NCI-H1417 treated with DMSO at 0.1 percent for 48 hours (cell line): ENCODE data around the gene PIM3.
"Not testable (repeated sequence)": the region's sequence is repeated elsewhere in the genome, so short reads cannot be mapped to it uniquely, and the experiment has no call there.

Source experiments
- DNase-seq: peaks from one replicate; lab custom pipeline; 2025; lab: John Stamatoyannopoulos, UW

The PIM3 gene

DNA sequence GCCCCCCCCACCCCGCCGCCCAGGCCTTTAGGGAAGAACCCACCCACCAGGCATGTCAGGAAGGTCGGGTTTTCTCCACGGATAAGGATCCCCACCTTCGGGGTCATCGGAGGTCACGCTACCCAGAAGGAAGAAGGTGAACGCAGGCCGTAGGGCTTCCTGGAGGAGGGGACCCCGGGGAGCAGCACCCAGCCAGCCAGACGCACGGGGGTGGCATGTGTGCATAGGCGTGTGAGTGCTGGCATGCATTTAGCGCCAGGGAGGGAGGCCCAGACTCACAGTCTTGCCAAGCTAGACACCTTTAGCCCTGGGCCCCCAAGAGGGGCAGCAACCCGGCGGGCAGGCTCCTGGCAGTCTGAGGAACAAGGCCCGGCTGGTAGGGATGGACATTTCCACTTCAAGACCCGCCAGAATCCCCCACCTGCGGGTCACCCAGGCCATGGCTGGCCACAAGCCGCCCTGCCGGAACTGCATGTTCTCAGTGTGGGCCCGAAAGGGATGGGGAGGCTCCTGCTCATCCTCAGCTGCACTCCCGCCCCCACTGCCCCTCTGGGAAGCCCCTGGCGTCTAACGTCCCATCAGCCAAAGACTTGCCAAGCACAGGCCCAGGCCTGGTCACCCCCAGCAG is 16.7 kb upstream of the PIM3 start:
- DNase-seq = no peak

DNA sequence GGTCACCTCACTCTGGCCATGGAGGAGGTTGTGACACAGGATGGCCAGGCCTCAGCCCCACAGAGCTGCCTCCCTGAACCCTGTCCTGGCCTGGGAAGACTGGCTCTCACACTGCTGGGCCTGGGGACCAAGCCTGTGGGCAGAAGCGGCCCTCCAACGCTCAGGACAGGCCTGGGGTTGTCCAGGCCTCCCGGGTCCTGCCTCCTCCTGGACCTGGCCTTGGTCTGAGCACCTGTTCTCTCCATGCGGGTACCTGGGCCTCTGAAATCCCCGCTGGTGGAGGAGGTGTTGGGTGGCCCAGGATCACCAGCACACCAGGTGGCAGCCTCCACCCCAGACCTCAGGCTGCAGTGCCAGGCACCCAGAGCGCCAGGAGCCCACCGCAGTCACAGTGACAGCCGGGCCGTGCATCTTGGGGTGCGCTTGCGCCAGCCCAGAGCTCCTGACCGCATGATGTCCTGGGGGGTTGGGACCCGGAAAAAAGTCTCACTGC is 16.1 kb upstream of the PIM3 start:
- no peak for DNase-seq

DNA sequence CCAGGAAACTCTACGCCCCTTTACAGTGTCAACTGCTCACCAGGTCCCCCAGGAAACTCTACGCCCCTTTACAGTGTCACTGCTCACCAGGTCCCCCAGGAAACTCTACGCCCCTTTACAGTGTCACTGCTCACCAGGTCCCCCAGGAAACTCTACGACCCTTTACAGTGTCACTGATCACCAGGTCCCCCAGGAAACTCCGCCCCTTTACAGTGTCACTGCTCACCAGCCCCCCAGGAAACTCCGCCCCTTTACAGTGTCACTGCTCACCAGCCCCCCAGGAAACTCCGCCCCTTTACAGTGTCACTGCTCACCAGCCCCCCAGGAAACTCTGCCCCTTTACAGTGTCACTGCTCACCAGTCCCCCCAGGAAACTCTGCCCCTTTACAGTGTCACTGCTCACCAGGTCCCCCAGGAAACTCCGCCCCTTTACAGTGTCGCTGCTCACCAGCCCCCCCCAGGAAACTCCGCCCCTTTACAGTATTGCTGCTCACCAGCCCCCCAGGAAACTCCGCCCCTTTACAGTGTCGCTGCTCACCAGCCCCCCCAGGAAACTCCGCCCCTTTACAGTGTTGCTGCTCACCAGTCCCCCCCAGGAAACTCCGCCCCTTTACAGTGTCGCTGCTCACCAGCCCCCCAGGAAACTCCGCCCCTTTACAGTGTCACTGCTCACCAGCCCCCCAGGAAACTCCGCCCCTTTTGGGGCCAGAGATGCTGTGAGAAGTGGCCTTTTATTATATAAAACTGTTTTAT is 15.4 kb upstream of the PIM3 start:
- DNase-seq = not testable (repeated sequence)

DNA sequence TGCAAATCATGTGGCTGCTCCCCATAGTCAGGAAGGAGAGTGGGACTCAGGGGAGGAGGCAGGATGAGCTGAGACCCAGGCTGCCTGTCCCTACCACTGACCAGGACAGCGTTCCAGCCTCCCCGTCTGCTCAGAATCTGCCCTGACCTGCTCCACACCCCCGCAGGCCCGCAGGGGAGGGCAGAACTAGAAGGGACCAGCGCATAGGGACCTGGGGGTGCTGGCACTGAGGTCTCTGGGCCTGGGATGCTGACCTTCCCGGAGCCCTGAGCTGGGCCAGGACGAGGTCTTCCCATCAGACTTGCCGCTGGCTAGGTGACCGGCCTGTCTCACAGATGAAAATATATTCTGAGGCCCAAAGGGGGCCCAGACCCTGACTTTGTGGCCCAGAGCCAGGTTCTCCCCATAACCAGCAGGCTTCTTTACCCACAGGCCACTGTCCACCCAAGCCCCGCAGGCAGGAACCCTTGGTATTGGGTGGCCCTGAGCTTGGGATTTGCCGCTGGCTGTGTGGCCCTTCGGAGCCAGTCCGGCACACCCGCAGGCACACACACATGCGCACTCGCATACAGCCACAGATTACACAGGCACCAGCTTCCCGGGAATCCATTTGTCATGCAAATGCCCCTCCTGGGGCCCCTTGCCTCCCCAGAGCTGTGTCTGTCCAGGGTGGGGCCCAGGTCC is 13.8 kb upstream of the PIM3 start:
- DNase-seq = no peak

DNA sequence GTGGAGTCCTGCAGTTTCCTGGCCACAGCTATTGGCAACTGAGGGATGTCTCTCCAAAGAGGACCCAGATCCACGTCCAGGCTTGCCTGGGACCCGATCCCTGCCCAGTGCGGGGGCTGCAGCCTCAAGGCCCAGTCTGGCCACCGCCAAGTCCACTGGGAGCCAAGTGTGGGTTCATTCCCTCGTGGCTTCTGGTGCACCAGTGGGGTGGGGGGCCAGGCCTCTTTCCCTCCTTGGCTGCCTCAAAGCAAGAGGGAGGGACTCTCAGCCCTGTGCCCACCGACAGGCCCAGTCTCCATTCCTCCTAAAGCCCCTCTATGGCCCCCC is 13.3 kb upstream of the PIM3 start:
- DNase-seq = no peak

DNA sequence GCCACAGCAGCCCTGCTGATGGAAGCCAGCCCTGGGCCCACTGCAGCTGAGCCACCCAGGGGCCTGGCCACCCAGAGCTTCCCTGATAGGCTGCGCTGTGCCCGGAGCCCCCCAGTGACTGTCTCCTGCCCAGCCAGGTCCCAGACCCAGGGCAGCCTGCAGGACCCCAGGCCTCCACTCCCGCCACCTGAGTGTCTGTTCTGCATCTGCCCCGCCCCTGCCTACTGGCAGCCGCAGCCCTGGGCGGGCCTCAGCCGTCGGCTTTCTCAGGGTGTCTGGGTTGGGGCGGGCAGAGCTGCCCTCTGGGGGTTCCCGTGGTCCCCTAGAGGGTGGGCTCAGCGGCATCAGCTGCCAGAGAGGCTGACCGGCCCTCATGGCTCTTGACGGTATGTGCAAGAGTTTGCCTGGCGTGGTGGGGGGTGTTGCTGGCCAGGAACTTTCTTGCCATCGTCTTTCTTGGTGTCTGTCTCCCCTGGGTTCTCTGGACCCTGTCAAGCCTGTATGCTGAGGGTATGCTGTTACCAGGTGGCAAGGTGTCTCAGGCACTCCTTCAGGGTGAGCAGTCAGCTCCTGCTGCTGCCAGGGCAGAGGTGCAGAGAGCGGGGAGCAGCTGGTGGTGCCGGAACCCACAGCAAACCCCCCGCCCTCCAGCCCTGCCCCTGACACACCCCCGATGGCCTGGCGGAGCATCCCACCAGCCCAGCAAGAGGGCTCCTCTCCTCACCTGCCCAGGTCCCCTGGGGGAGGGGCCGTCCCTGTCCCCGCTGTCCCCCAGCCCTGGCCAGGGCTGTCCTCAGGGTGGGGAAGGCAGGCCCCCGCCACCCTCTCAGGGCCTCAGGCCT is 12.2 kb upstream of the PIM3 start:
- no peak for DNase-seq

DNA sequence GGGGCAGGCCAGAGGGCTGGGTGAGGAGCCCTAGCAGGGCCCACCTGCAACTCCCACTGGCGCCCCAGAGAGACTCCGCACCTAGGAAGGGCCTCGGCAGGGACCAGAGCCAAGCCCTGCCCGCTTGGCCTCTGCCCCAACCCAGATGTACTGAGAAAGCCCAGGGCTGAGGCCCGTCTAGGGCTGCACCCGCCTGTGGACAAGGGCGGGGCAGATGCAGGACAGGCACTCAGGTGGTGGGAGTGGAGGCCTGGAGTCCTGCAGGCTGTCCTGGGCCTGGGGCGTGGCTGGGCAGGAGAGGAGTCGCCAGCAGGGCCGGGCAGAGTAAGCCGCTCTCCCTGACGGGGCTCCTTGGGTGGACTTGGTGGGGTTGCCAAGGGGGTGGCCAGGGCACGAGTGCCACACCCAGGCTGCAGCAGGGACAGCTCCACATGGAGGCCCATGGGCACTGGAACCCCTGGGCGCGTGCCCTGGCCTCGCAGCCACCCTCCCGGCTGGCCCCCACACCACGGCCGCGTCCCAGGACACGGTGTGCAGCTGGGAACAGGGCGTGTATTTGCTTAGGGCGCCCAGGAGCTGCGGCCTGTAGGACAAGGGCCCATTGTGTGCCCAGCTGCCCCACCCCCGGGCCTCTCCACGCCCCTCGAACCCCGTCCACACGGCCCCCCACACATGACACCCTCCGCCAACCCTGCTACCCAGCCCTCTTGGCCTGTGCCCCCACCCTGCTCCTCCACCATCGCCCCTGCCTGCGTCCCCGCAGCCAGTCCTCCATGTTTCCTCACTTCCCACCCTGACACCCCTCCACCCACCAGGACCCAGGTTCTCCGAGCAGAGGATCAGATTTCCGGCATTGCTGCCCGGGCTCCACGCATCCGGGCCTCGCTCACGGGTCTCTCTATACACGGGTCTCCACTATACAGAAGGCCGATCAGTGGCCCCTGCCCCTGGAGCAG is 11.3 kb upstream of the PIM3 start:
- no peak for DNase-seq

DNA sequence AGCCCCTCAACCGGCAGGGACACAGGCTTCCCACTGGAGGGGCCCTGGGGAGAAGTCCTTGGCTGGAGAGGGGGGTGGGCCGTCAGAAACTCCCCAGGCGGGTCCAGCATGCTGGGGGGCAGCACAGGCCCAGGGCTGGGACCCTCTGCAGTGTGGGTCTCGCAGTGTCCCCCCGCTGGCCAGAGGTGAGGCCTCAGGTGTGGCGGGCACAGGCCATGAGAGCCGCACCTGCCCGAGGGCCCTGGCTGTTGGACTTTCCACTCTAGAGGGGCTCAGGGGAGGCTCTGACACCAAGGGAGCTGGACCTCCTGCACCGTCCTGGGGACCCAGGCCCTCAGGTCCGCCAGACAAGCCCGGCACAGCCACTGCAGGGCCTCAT is 10.7 kb upstream of the PIM3 start:
- DNase-seq = no peak

DNA sequence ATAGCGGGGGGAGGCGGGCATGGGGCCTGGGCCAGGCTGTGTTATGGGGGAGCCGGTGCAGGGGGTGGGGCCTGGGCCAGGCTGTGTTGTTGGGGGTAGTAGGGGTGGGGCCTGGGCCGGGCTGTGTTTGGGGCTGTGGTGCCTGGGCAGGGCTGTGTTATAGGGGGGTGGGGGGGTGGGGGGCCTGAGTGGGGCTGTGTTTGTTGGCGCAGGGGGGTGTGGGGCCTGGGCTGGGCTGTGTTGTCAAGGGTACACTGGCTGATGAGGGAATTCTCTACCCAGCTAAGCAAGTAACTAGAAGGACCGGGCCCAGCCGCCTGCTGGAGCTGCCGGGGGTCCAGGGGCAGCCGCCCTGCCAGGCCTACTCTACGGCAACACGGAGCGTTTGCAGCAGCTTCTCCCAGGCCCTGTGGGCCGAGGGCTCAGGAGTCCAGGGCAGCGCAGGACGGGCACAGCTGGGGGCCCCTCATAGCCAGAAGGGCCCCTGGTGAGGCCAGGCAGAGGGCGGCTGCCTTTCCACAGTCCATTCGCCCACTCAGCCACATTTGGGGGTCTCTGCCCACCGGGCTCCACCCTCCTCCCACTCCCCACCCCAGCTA is 10.1 kb upstream of the PIM3 start:
- DNase-seq = no peak

DNA sequence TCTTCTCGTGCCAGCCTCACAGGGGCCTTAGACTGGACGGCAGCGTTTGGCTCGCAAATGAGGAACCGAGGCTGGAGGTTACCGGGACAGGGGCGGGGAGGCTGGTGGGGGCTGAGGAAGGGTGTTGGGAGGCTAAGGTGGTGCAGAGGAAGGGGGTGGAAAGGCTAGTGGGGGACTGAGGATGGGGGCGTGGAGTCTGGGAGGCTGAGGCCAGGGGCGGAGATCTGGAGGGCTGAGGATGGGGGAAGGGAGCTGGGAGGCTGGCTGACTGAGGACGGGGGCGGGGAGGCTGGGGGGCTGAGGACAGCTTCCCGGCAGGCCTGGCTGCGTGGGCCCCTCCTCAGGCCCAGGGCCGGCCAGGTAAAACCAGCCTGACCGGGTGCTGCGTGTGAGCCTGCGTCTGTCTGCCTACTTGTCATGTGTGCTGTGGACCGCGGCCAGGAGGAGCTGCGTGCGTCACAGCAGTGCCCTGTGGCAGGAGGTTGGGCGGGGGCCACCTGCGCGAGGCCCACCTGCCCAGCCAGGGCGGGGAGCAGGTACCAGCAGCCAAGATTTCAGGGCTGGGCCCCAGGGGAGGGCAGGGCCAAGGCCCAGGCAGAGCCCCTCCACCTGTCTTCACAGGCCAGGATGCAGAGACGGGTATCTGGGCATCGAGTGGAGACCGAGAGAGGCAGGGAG is 9.4 kb upstream of the PIM3 start:
- DNase-seq = no peak

DNA sequence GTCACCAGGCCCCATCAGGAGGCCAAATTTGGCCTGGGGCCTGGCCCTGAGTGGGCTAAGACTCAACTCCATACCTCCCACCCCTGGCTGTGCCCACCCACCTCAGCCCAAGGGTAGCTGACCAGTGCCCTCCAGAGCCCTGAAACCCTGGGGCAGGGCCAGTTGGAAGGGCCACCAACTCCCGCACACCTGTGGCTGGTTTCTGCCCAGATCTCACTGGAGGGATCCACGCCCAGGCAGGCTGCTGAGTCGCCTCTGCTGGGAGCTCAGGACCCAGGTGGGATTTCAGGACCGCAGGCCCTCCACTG is 8.9 kb upstream of the PIM3 start:
- no peak for DNase-seq

DNA sequence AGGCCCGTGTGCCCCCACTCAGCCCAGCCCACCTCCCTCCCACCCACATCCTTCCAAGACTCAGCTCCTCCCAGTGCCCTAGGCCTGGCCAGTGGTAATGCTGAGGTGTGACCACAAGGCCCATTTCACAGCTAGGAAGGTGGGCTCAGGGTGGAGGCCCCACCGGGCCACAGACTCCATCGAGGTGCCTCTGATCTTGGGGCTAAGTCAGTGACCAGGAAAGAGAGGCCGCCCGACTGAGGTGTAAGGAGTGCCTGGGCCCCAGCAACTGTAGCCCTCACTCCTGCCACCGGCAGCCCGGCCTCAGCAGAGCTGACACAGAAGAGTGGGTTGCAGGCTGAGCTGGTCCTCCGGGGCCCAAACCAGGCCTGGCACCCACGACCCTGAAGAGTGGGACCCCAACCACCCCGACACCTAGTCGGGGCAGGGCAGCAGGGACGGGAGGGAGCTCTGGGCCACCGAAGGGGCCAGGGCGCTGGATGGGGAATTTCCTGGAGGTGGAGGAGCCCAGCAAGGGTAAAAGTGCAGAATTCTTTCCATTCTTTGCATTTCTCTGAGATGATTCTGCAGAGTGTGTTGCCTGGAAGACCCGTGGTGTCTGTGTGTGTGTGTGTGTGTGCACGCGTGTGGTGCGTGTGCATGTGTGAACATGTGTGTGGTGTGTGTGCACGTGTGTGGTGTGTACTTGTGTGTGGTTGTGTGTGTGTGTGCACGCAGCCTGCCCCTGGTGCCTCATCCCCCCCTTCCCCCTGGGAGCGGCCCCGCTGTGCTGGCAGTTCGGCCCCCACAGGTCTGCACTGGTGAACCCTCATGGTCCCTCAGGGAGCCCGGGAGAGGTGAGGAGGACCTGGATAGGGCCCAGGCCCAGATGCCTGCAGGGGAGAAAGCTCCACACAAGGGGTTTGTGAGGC is 8.3 kb upstream of the PIM3 start:
- no peak for DNase-seq

DNA sequence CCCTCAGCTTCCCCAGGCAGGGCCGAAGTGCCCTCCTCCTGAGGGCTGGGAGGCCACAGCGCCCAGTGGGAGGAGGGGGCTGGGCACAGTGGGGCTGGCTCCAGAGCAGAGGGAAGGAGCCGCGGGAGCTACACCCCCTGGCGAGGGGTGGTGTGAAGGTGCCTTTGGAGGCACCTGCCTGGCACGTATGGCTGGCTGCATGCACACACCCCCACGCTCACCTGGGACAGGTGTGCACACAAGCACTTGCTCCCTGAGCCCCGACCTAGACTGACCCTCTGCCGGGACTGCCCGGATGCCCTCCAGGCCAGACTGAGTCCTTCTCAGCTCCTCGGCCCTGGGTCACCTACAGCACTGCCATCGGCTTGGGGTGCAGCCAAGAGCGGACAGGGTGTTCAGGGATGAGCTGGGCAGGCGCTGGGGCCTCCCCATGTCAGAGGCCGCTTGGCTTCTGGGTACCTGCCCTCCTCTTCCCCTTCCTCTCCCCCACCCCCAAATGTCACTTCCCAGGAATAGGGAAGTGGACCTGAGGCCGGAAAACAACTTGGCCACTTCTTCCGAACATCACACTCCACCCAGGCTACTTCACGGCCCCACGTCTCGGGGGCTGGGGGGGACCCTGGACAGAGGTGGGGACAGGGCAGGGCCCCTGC is 7.4 kb upstream of the PIM3 start:
- no peak for DNase-seq

DNA sequence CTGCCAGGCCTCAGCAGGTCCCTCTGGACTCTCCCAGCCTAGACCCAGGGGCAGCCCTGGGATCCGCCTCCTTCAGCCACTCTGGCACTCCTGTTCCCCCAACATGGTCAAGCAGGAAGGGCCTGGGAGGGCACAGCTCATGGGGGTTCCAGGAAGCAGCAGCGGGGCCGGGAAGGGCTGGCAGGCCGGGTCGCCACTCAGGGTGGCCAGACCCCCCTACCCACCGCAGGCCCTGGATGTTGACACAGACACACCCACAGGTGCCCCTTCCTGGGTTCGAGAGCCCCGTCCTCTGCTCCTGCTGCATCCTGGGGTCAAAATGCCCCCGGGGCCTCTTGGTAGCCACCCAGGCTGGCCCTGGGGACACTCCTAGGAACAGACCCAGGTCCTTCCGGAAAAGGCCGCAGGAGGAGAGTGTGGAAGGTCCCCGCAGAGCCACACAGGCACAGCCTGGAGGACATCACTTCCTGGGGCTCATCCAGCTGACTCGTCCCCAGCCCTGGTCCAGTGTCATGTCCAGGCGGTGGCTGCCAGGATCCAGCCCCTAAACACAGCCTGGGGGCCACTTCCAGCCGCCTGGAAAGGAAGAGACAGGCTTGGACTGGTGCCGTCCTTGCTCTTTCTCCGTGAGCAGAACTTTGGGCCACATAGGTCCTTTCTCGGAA is 6.8 kb upstream of the PIM3 start:
- DNase-seq = no peak

DNA sequence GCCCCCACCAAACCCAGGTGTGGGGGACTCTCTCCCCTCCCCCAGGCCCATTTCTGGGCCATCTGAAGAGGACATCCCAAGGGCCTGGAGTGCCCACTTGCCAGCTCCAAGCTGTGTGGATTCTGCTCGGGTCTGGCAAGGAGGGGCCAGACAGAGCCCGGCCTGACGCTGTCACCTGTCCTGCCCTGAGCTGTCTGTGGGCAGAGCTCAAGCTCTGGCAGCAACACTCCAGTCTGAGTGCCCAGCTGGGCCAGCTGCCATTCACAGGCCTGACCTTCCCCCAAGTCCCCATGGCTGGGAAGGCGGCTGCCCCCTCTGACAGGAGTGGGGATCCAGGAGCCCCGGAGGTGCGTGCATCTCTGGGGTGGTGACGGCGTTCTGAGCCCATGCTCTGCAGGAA is 6.2 kb upstream of the PIM3 start:
- DNase-seq = no peak

DNA sequence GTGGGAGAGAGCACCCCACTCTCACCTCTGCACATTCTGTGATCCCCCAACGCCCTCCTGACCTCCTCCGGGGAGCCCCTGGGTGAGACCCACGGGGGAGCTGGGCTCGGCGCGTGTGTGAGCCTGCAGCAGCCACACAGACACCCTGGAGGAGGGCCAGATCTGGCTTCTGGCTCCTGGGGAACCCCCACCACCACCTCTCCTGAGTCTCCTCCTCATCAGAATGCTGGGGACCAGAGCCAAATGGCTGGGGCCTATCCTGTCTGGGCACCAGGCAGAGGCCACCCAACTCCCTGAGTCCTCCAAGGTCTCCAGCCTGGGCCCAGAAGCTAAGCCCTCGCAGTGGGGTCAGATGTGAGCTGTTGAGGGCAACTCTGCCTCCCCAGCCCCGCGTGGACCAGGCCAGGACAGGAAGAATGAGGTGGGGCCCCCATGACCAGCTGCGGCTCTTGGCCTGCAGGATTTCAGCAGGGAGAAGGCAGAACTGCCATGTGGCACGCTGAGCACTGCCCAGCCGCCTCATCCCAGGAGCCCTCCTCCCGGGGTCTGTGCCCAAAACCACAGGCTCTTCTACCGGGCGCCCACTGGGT is 5.5 kb upstream of the PIM3 start:
- DNase-seq = no peak

DNA sequence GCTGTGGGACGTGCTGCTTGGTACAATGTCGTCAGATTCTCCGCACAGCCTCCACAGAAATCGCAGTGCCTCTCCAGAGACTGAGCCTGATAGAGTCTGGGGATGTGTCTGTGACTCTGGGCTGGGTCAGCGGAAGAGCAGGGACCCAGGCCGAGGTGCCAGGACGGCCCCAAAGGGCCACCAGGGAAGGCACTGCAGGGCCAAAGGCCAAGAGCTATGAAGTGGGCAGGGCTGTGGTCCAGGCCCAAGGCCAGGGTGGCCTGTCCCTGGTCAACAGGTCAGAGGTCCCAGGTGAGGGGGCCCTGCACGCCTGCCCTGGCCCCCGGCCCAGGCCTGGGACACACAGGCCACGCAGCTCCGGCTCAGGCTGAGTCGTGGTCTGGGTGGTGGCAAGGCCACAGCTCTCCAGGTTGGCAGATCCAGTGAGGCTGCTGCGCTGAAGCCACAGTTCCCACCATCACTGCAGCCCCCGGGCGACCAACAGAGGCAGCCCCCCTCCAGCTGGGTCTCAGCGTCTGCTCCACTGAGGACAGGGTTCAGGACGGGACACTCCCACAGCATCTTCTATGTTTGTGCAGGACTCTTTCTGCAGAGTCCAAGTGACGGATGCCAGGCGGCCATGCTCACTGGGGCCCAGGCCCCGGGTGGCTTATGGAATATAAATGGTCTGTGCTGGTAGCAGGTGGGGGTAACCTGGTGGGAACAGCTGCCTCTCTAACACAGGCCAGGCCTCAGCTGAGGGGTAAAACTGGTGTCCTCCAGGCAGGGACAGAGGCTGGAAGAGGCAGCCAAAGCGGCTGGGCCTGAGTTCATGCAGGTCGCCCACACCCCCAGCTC is 4.8 kb upstream of the PIM3 start:
- no peak for DNase-seq
